ENCODE data around the gene SLC12A2.

SLC12A2 gene

GRCh38 chr5:128228008-128228407 is 144.4 kb downstream of the SLC12A2 start:
- TF ChIP-seq REST (IDR thresholded peaks at IDR 0.05; ENCODE audit: insufficient read depth in 1 of 2, low read depth in 2 of 2, low read length in 2 of 2) (no peak), POLR2AphosphoS5 (IDR thresholded peaks at IDR 0.05; ENCODE audit: low read depth, low read length) (no peak), SIN3A (IDR thresholded peaks at IDR 0.05; ENCODE audit: borderline replicate concordance, insufficient read depth, low read length) (no peak), TAF1 (IDR thresholded peaks at IDR 0.05; ENCODE audit: borderline replicate concordance, insufficient read depth, low read length) (no peak), FOXP2 (optimal IDR thresholded peaks at IDR 0.05; ENCODE audit: borderline replicate concordance, extremely low read depth, extremely low read length, insufficient read depth) (no peak)

- TF ChIP-seq TAF1 (IDR thresholded peaks at IDR 0.05; ENCODE audit: borderline replicate concordance, insufficient read depth, low read length) (no peak), FOXP2 (optimal IDR thresholded peaks at IDR 0.05; ENCODE audit: borderline replicate concordance, extremely low read depth, extremely low read length, insufficient read depth) (no peak), POLR2AphosphoS5 (IDR thresholded peaks at IDR 0.05; ENCODE audit: low read depth, low read length) (no peak)
These were observed 145.0 kb downstream of the SLC12A2 start for GRCh38 chr5:128228521-128228920.

GRCh38 chr5:128234928-128235641 is 151.5 kb downstream of the SLC12A2 start:
- TF ChIP-seq TAF1 (IDR thresholded peaks at IDR 0.05; ENCODE audit: borderline replicate concordance, insufficient read depth, low read length): no peak
- TF ChIP-seq POLR2AphosphoS5 (IDR thresholded peaks at IDR 0.05; ENCODE audit: low read depth, low read length): no peak
- TF ChIP-seq REST (IDR thresholded peaks at IDR 0.05; ENCODE audit: insufficient read depth in 1 of 2, low read depth in 2 of 2, low read length in 2 of 2): no peak
- no peak for TF ChIP-seq SIN3A (IDR thresholded peaks at IDR 0.05; ENCODE audit: borderline replicate concordance, insufficient read depth, low read length)
- TF ChIP-seq FOXP2 (optimal IDR thresholded peaks at IDR 0.05; ENCODE audit: borderline replicate concordance, extremely low read depth, extremely low read length, insufficient read depth): no peak

GRCh38 chr5:128236334-128236733 is 152.8 kb downstream of the SLC12A2 start:
- TF ChIP-seq FOXP2 (optimal IDR thresholded peaks at IDR 0.05; ENCODE audit: borderline replicate concordance, extremely low read depth, extremely low read length, insufficient read depth): no peak

- TF ChIP-seq TAF1 (IDR thresholded peaks at IDR 0.05; ENCODE audit: borderline replicate concordance, insufficient read depth, low read length) (no peak), POLR2AphosphoS5 (IDR thresholded peaks at IDR 0.05; ENCODE audit: low read depth, low read length) (no peak), FOXP2 (optimal IDR thresholded peaks at IDR 0.05; ENCODE audit: borderline replicate concordance, extremely low read depth, extremely low read length, insufficient read depth) (no peak), REST (IDR thresholded peaks at IDR 0.05; ENCODE audit: insufficient read depth in 1 of 2, low read depth in 2 of 2, low read length in 2 of 2) (no peak), SIN3A (IDR thresholded peaks at IDR 0.05; ENCODE audit: borderline replicate concordance, insufficient read depth, low read length) (no peak)
These were observed 153.4 kb downstream of the SLC12A2 start for GRCh38 chr5:128237000-128237399.

GRCh38 chr5:128237546-128237945 is 154.0 kb downstream of the SLC12A2 start:
- TF ChIP-seq SIN3A (IDR thresholded peaks at IDR 0.05; ENCODE audit: borderline replicate concordance, insufficient read depth, low read length) (no peak), TAF1 (IDR thresholded peaks at IDR 0.05; ENCODE audit: borderline replicate concordance, insufficient read depth, low read length) (no peak), POLR2AphosphoS5 (IDR thresholded peaks at IDR 0.05; ENCODE audit: low read depth, low read length) (no peak), REST (IDR thresholded peaks at IDR 0.05; ENCODE audit: insufficient read depth in 1 of 2, low read depth in 2 of 2, low read length in 2 of 2) (no peak), FOXP2 (optimal IDR thresholded peaks at IDR 0.05; ENCODE audit: borderline replicate concordance, extremely low read depth, extremely low read length, insufficient read depth) (no peak)

All from PFSK-1 (cell line).